DOHH2 (cell line): ENCODE data around the gene PRSS38.

Source experiments
- H3F3A ChIP-seq: fragments of 200-600 bp; sonication (generic), shearing (Covaris generic); 2 replicates; pipeline ENCODE4 v1.6.0; 2016; ENCODE audit warnings: antibody characterized with exemption, mild to moderate bottlenecking; ENCODE audit not compliant: control insufficient read depth, insufficient read depth
- H3K27ac ChIP-seq: fragments of 200-600 bp; sonication (generic); 2 replicates; pipeline ENCODE4 v1.5.1; 2014; ENCODE audit warnings: low read depth, mild to moderate bottlenecking, low read length, moderate library complexity
- H3K27me3 ChIP-seq: fragments of 200-600 bp; sonication (generic); 2 replicates; pipeline ENCODE4 v1.6.1; 2014; ENCODE audit warnings: mild to moderate bottlenecking, low read length, mixed read lengths; ENCODE audit not compliant: control insufficient read depth
- H3K36me3 ChIP-seq: fragments of 200-600 bp; sonication (generic); 2 replicates; pipeline ENCODE4 v1.6.1; 2014; ENCODE audit warnings: mild to moderate bottlenecking, low read length, moderate library complexity, mixed read lengths; ENCODE audit not compliant: control insufficient read depth
- H3K4me1 ChIP-seq: fragments of 200-600 bp; sonication (generic); 2 replicates; pipeline ENCODE4 v1.6.1; 2014; ENCODE audit warnings: mild to moderate bottlenecking, low read length, mixed read lengths; ENCODE audit not compliant: control insufficient read depth
- H3K4me2 ChIP-seq: fragments of 200-600 bp; sonication (generic); 2 replicates; pipeline ENCODE4 v1.6.0; 2014; ENCODE audit warnings: mild to moderate bottlenecking, low read length, moderate library complexity
- H3K4me3 ChIP-seq: fragments of 200-600 bp; sonication (generic); 2 replicates; pipeline ENCODE4 v1.5.1; 2014; ENCODE audit warnings: mild to moderate bottlenecking, low read length, mixed read lengths
- H3K79me2 ChIP-seq: fragments of 200-600 bp; sonication (generic); 2 replicates; pipeline ENCODE4 v1.6.1; 2014; ENCODE audit warnings: mild to moderate bottlenecking, low read length, mixed read lengths; ENCODE audit not compliant: control insufficient read depth
- H3K9me2 ChIP-seq: fragments of 200-600 bp; sonication (generic); replicated peaks from 2 replicates; pipeline ENCODE4 v1.6.1; 2014; ENCODE audit warnings: mild to moderate bottlenecking, low read length, mixed read lengths; ENCODE audit not compliant: control insufficient read depth
- H3K9me3 ChIP-seq: fragments of 200-600 bp; sonication (generic); 2 replicates; pipeline ENCODE4 v1.6.1; 2014; ENCODE audit warnings: antibody characterized with exemption, low read length, mixed read lengths; ENCODE audit not compliant: control insufficient read depth, insufficient read depth
- H4K20me1 ChIP-seq: fragments of 200-600 bp; sonication (generic); 2 replicates; pipeline ENCODE4 v1.6.0; 2014; ENCODE audit warnings: low read depth, mild to moderate bottlenecking, antibody characterized with exemption, low read length, moderate library complexity; ENCODE audit not compliant: control insufficient read depth, insufficient read depth
- CTCF ChIP-seq: fragments of 200-600 bp; sonication (generic); IDR thresholded peaks from one replicate; pipeline ENCODE4 v1.5.1; 2014; ENCODE audit warnings: antibody characterized with exemption, mild to moderate bottlenecking, low read depth, low read length; ENCODE audit not compliant: poor library complexity, severe bottlenecking
- EZH2phosphoT487 ChIP-seq: fragments of 200-600 bp; sonication (generic); IDR thresholded peaks from 2 replicates; pipeline ENCODE4 v1.6.1; 2017; ENCODE audit warnings: borderline replicate concordance, mild to moderate bottlenecking, antibody characterized with exemption, low read length, moderate library complexity, mixed read lengths

Gene PRSS38

DNA sequence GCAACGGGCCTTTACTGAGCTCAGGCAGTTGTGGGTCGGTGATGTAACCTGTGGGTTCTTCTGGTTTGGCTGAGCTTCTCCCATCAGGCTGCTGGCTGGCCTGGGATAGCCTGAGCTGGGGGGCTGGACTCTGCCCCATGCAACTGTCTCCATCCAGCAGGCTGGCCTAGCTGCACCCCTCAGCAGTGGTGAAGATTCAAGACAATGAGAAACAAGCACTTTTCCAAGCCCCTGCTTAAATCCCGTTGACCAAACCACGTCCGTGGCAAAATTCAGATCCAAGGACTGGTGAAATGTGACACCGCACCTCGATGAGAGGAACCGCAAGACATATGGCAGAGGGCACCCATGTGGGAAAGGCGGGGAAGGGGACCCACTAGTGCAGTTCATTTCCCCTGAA lies 25.6 kb downstream of the PRSS38 start:
- H3K27me3 ChIP-seq = no peaks in the 10 kb centered on the region
- no peaks in the 10 kb centered on the region for H3K4me1 ChIP-seq
- H3K27ac ChIP-seq = no peak overlapping the region
- H3K4me2 ChIP-seq = no peak overlapping the region
- TF ChIP-seq EZH2phosphoT487 (no peak), CTCF (no peak)
- H3K79me2 ChIP-seq = no peaks in the 10 kb centered on the region
- no peak overlapping the region for H3K4me3 ChIP-seq
- no peaks in the 10 kb centered on the region for H3K36me3 ChIP-seq
- no peaks in the 10 kb centered on the region for H3K9me3 ChIP-seq
- H3K9me2 ChIP-seq = no peaks in the 10 kb centered on the region
- H3F3A ChIP-seq = no peaks in the 10 kb centered on the region
- no peaks in the 10 kb centered on the region for H4K20me1 ChIP-seq

DNA sequence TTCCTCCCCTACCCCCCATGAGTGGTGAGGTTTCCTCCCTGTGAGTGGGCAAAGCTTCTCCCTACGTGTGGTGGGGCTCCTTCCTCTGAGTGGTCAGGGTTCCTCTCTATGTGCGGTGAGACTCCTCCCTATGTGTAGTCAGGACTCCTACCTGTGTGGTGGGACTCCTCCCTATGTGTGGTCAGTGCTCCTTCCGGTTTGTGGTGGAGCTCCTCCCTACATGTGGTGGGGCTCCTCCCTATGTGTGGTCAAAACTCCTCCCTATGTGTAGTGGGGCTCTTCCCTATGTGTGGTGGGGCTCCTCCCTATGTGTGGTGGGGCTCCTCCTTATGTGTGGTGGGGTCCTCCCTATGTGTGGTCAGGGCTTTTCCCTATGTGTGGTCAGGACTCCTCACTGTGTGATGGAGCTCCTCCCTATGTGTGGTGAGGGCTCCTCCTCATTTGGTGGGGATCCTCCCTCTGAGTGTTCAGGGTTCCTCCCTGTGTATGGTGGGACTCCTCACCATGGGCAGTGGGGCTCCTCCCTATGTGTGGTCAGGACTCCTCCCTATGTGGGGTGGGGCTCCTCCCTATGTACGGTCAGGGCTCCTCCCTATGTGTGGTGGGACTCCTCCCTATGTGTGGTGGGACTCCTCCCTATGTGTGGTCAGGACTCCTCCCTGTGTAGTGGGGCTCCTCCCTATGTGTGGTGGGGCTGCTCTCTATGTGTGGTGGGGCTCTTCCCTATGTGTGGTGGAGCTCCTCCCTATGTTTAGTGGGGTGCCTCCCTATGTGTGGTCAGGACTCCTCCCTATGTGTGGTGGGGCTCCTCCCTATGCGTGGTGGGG lies 29.1 kb downstream of the PRSS38 start:
- H3K9me2 ChIP-seq = no peaks in the 10 kb centered on the region

DNA sequence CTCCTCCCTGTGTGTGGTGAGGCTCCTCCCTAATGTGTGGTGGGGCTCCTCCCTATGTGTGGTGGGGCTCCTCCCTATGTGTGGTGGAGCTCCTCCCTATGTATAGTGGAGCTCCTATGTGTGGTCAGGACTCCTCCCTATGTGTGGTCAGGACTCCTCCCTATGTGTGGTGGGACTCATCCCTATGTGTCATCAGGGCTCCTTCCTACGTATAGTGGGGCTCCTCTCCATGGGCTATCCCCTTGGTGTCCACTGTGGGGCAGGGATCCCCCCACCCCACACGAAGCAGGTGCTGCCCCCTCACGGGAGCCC lies 29.6 kb downstream of the PRSS38 start:
- Histone ChIP-seq H3K4me3 (no peak overlapping the region), H3K4me2 (no peak overlapping the region), H3K36me3 (no peaks in the 10 kb centered on the region), H4K20me1 (no peaks in the 10 kb centered on the region), H3K9me3 (no peaks in the 10 kb centered on the region), H3K27ac (no peak overlapping the region), H3K4me1 (no peaks in the 10 kb centered on the region), H3F3A (no peaks in the 10 kb centered on the region), H3K9me2 (no peaks in the 10 kb centered on the region), H3K27me3 (no peaks in the 10 kb centered on the region), H3K79me2 (no peaks in the 10 kb centered on the region)
- TF ChIP-seq CTCF (no peak), EZH2phosphoT487 (no peak)

More for the DNA sequence above, 29.1 kb downstream of the PRSS38 start:
- no peak overlapping the region for H3K4me2 ChIP-seq
- no peaks in the 10 kb centered on the region for H3F3A ChIP-seq
- no peaks in the 10 kb centered on the region for H3K79me2 ChIP-seq
- no peaks in the 10 kb centered on the region for H3K9me3 ChIP-seq
- no peak overlapping the region for H3K4me3 ChIP-seq
- H4K20me1 ChIP-seq = no peaks in the 10 kb centered on the region
- H3K4me1 ChIP-seq = no peaks in the 10 kb centered on the region
- no peak overlapping the region for H3K27ac ChIP-seq
- H3K36me3 ChIP-seq = no peaks in the 10 kb centered on the region
- no peaks in the 10 kb centered on the region for H3K27me3 ChIP-seq
- TF ChIP-seq CTCF (no peak), EZH2phosphoT487 (no peak)
